HG03103 (cell line): ENCODE data around the gene S100A14.

Source experiments
- ATAC-seq: cut with Tn5 transposase; IDR thresholded peaks from one replicate; pipeline ENCODE4 v1.9.1; 2021; ENCODE audit warnings: low read depth; ENCODE audit not compliant: unreplicated experiment

The S100A14 gene

DNA sequence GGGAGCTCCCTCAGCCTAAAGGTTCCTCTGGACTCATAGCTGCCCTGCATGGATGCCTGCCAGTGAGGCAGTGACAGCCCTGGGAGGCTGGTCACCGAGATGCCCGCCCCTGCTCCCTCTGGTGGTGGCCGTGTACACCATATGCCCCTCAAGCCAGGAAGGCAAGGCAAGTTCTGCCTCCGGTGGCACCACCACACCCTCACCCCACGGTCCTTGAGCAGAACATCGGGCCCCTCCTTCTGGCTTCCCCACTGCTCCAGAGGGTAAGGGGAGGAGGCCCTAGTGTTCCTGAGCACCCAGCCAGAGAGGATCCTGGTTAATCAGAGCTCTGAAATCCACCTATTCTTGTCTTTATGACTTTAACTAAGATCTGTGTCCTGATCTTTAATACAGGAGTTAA, 1.5 kb upstream of the S100A14 start:
- ATAC-seq, result peak; percentile 70

DNA sequence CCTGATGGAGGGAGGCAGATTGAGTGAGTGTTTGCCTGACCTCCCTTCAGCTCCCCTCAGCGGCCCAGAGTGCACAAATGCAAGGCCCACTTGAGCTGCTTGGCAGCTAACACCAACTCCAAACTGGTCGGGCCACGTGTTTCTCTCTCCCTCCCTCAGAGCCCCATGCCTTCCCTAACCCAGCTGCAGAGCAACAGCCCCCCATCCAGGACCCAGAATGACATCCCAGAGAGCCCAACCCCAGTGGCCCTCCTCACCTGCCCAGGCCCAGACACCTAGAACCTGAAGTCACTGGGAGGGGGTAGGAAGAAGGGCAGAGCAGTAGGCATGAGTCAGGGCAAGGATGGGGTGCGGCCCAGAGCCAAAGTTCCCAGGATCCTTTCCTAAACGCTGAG, 789 bp upstream of the S100A14 start:
- ATAC-seq, result no peak

DNA sequence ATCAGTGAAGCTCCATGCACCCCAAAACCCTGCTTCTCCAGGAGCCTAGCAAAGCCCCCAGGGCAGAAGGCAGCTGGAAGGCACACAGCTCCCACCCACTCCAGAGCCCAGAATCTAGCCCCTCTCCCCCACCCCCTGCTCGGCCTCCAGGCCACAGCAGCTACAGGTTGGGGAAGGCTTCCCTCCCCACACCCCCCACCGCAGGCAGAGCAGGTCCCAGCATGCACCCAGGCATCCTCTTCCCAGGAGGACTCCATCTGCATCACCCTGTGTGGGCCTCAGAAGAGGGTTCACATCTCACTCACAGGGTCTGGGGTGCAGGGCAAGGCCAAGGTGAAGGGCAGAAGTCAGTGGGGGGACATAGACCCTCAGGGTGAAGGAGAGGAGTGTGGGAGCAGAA, 719 bp downstream of the S100A14 start:
- ATAC-seq, result no peak

DNA sequence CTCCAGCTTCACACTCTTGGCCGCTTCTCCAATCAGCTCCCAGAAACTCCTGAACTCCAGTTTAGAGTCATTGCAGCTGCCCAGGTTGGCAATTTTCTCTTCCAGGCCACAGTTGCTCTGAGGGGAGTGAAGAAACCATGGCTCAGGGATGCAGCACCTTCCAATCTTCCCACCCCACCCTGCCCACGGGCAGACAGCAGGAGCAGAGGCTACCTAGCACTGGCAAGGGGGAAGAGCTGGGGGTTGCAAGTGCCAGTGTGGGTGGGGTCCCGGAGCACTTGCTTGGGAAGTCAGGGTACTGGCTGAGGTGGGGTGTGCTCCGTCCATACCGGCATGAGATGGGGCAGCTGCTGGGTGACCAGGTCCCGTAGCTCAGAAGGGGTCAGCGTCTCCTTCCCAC, 1.2 kb downstream of the S100A14 start:
- ATAC-seq, result no peak

DNA sequence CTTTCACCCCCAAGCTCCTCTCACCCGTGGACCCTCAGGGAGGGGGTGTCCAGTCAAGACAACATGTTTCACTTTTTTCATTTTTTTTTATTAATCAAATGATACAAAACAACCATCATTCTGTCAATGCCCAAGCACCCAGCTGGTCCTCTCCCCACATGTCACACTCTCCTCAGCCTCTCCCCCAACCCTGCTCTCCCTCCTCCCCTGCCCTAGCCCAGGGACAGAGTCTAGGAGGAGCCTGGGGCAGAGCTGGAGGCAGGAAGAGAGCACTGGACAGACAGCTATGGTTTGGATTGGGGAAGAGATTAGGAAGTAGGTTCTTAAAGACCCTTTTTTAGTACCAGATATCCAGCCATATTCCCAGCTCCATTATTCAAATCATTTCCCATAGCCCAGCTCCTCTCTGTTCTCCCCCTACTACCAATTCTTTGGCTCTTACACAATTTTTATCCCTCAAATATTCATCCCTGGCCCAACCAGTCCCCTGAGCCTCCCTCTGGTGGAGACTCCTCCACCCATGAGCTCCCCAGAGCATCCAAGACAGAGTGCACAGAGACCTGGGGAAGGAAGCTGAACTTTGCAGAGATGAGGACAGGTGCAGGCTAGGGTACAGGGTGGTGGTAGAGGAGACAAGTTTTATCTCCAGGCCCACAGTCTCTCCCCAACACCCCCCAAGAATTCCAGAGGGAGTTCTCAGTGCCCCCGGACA, 1.8 kb downstream of the S100A14 start:
- no peak for ATAC-seq

DNA sequence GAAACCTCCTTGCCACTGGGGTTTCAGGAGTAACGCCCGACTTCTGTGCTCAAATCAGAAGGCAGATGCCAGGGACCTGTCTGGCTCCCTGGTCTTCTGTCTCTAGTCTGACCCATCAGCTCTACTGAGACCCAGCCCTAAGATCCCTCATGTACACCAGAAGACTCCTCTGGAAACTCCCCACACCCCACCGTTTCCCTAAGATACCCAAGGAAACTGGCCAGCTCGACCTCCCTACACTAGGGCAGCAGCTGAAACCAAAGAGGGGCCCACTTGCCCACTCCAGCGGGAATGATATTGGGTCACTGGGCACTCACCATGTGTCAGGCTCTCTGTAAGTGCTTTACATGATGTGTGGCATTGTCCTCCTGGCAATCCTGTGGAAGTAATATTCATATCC, 2.7 kb downstream of the S100A14 start:
- no peak for ATAC-seq

DNA sequence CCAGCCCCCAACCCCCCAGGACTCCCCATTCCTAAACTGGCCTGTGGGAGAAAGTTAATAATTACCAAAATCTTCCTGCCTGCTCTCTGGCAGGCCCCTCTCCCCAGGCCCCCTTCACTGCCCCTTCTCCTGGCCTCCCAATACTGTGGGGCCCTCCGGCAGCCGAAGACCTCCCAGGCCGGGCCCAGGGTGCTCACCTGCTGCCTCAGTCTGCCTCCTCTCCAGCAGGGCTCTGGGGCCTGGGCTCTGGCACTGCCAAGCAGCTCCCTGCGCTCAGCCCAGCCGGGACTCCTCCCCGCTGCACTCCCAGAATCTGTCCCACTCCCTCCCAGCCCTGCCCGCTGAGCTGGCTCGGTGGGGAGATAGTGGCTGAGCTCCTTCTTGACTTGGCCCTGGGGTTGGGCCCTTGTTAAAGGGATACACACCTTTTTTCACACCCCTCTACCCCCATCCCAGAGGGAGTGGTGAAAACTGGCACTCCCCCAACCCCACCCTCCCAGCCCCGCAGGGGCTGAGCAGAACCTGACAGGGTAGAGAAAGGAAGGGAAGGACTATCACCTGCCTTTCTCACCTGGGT, 3.3 kb downstream of the S100A14 start, which contains the start of gene S100A16:
Gene S100A16, minus strand, starts transcription at position 383 of the 577 bp plus-strand sequence. CDS start 4,986 bp downstream, outside the sequence.
- ATAC-seq, result no peak

DNA sequence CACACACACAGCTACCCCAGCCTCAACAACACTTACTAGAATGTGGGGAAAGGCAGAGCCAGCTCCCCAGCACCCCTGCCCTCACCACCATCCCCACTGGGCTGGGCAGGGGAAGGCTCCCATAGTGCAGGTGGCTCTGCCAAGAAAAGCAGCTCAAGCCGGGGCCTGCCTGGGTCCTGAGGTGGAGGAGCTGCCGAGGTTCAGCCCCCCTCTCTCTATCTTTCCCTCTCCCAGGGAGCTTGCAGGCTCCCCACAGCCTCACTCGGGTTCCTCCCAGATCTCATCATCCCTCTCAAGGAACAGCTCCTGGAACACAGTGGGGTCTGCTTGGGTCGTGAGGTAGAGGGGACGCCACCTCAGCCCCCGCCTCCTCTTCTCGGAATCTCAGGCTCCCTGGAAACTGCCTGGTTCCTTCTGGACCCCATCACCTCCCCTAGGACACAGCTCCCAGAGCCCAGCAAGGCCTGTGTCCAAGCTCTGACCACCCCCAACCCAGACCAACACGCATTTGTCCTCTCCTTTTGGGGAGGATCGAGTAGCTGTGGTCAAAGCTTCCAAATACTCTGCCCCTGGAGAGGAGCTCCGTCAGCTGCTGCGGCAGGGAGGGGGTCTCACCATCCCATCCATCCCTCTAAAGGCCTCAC, 3.9 kb downstream of the S100A14 start:
- ATAC-seq, result no peak

DNA sequence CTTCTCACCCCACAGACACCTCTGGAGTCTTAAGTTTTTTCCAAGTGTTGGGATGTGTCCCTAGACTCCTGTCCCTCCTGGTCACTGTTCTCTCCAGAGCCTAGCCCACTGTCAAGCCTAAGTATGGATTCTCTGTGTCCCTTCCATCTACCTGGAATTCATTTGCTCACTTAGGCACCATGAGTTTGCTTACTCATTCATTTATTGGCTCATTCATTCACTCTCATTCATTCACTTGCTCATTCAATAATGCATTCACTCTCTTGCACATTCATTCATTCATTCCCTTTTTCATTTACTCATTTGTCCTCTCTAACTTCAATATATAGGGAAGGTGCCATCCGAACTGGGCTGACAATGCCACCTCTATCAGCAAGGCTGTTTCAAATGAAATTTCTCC, 4.8 kb downstream of the S100A14 start:
- ATAC-seq, result no peak

DNA sequence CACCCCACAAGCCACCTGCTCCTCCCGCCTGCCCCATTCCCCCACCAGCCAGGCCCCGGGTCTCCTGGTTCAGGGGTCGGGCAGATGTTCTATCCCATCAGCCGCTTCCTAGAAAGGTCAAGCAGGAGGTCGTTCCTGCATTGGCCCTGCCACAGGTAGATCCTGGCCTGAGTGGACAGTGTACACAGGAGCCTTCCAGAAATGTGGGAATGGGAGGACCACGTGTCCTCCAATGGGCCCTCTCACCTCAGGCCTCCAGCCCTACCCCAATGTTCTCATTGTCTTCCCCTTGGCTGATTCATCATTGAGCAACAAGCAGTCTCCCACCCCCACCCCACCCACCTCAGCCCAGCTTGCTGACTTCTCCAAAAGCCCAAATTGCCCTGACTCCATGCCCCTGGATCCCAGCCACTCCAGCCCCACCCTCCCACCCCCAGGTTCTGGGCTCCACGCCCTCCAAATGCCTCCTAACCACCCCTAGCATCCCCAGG, 5.3 kb downstream of the S100A14 start:
- ATAC-seq, result no peak

DNA sequence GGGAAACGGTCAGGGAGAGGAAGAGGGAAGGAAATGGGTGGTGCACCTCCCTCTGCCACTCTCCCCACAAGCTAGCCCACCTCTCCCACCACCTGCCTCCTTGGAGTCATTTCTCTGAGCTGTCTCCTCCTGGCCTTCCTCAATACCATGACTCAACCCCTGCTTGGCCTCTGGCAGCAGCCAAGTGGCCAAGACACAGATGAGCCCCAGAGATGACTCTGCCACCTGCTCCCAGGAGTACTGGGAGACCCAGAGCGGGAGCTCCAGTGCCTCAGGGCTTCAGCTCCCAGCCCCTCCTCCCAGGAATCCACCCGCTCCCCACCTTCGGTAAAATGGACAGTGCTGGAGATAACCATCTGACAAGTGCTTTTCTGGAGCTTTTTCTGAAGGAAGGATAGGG, 5.8 kb downstream of the S100A14 start:
- no peak for ATAC-seq

DNA sequence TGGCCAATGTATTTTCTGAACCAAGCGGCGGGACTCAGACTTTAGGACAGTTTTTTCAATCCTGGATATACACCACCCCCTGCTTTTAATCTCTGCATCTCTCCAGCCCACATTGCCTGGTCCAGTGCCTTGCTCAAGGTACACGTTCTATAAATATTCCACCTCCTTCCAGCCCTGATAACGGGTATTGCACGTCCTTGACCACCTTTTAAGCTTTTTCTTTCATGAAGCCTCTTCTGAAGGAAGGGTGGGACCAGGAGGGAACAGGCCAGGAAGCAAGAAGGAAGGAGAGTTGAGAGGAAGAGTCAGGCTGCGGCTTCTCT, 6.6 kb downstream of the S100A14 start:
- no peak for ATAC-seq

DNA sequence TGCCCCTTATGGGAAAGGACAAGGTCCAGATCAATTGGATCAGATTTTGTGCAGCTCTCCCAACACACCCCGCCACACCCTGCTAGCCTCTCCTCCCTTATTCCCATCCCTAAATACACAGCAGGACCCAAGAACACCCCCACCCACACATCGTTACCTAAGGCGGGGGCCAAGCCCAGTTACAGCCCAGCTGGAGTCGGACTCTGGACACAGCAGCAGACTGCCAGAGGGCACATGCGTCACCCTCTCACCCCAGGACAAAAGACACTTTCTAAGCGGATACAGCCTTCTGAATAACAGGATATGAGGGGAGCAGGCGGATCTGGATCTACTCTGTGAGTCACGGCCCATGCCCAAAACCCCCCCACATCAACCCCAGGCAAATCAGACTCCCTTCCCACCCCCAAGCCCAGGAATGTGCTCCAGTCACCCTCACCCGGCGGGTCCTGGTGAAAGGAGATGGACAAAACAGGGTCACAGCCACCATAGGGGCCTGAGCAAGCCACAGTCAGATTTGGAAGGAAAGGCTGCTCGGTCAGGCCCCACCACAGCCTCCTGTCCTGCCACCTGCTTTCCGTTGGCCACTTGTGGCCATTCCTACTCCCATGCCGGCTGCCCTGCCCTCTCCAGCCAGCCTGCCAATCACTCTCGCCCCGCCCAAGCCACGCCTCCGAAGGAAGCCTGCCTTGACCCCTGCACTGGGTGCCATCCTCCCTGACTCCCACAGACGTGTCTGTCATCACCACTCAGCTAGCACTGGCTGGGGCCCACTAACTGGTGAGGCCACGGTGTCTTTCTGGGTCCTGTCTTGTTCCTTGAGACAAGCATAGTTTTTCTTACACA, 7.2 kb downstream of the S100A14 start:
- ATAC-seq, result no peak

DNA sequence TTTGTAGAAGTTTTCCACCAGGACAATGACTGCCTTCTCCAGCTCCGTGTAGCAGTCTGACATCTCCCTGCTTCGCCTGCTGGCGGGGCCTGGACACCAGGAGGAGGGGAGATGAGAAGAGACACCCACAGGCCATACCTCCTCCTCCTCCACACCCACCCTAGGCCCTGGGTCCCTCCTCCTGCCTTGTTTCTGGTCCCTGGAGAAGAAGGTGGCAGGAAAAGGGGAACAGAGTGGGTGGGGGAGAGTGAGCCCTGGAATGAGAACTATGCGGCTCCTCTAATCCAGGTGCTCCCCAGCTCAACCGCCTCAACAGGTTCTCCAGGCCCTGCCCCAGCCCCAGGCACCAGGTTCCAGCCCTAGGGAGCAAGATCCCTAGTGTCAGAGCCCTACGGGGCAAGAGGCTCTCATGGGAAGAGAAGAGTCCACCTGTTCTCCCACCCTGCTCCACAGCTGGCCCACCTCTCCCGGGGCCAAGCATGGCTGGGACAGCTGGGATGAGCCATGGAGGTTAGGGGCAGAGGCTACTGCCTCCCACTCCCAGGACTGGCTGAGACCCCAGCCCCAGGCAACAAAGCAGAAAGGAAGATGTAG, 7.9 kb downstream of the S100A14 start:
- no peak for ATAC-seq

DNA sequence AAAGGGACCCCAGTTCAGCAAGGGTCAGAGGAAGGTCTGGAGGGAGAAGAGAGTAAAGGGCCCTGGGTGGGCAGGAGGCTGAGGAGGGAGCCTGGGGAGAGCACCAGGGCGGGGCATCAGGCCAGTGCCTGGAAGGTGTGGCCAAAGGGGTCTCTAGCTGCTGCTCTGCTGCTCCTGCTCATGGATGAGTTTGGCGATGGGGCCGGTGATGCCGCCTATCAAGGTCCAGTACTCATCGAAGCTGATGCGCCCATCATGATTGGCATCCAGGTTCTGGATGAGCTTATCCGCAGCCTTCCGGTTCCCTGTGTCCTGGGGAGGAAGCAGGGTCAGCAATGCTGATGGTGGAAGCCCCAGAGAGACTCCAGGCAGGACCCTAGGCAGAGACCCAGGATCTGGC, 8.7 kb downstream of the S100A14 start:
- no peak for ATAC-seq

DNA sequence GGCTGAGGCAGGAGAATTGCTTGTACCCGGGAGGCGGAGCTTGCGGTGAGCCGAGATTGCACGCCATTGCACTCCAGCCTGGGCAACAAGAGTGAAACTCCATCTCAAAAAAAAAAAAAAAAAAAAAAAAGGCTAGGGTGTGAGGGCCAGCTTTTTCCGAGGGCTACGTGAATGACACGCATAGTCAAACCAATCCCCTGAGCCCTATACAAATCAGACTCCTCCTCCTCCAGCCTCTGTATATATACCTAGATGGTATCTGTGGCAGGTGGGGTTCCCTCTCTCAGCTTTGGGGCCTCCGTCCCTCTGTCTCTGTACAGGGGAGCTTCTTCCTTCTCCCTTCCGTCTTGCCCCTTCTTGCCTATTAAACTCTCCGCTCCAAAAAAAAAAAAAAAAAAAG, 9.9 kb downstream of the S100A14 start:
- ATAC-seq, result no peak

DNA sequence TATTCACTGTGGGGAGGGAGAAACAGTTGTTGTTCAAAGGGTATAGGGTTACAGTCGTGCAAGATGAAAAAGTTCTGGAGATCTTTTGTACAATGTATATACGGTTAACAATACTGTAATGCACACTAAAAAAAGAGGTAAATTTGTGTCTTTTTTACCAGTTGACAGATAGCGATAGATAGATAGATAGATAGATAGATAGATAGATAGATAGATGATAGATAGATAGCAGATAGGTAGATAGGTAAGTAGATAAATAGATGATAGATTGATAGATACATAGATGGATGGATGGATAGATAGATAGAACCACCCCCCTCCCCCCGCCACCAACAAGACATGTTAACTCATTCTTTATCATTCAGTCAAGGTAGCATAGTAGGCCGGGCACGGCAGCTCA, 13.4 kb downstream of the S100A14 start:
- no peak for ATAC-seq

DNA sequence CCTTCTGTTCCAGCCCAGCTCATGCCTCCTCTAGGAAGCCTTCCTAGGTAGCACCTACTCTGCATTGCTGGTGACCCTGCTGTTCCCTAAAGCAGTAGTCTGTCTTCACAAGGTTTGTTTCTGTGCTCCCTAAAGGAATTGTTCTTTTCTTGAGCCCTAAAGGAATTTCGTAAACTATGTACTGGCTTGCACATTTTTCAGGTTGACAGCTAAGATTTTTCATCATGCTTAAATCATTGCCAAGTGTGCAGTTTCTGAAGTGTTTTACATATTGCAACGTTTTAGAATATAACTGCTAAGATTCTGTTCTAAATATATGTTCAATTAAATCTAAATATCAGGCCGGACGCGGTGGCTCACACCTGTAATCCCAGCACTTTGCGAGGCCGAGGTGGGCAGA, 16.3 kb downstream of the S100A14 start:
- ATAC-seq, result no peak

DNA sequence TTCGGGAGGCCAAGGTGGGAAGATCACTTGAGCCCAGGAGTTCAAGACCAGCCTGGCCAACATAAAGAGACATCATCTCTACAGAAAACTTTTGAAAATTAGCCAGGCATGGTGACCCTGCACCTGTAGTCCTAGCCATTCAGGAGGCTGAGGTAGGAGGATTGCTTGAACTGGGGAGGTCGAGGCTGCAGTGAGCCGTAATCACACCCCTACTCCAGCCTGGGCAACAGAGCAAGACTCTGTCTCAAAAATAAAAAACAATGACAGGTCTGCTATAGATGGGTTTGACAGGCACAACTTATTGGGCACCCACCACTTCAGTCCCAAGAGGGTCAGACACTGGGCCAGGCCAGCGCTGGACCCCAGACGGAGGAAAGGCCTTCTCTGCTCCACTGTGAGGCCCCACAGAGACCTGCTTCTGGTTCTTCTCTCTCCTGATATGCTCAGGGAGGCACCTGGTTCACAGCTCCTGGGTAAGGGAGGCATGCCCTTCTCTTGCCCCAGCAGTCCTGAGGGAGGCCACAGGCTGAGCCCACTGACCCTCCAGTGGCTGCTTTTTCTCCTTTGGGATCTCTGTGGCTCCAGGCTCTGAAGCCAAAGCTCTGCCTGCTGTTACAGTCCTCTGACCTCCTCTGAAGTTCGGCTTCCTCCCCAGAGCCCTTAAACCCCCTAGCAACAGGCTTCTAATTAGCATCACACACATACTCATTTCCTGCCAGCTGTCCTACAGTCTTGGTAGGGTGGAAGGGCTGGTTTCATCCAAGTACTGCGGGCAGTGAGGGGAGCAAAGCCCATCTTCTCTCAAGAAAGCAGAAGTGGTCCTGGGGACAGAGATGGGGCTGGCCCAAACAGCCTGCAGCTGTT, 17.6 kb downstream of the S100A14 start:
- ATAC-seq, result peak; percentile 92

DNA sequence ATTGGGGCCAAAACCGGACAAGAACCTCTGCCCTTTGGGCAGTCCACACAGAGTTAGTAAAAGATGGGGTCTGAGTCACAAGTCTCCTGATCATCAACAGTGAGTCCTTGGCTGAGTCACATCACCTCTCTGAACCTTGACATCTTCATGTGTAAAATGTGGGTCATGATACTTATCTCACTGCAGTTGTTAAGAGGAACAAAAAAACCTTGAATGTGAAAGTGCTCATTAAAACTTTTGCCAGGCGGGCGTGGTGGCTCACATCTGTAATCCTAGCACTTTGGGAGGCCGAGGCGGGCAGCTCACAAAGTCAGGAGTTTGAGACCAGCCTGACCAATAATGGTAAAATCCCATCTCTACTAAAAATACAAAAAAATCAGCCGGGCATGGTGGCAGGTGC, 18.9 kb downstream of the S100A14 start:
- no peak for ATAC-seq
